ENCODE data around the gene SSBP4.

Gene SSBP4

GRCh38 chr19:18388960-18389725, 30.1 kb upstream of the SSBP4 start:
- TF ChIP-seq GATA2 (IDR thresholded peaks at IDR 0.05; ENCODE audit: low read depth, low read length) (no peak), GATA3 (IDR thresholded peaks at IDR 0.05; ENCODE audit: low read depth, low read length) (no peak)

GRCh38 chr19:18389726-18390064, 29.5 kb upstream of the SSBP4 start:
- TF ChIP-seq GATA3 (IDR thresholded peaks at IDR 0.05; ENCODE audit: low read depth, low read length): no peak
- no peak for TF ChIP-seq GATA2 (IDR thresholded peaks at IDR 0.05; ENCODE audit: low read depth, low read length)

GRCh38 chr19:18390065-18390907, 28.9 kb upstream of the SSBP4 start:
- TF ChIP-seq GATA3 (IDR thresholded peaks at IDR 0.05; ENCODE audit: low read depth, low read length): no peak
- no peak for TF ChIP-seq GATA2 (IDR thresholded peaks at IDR 0.05; ENCODE audit: low read depth, low read length)

GRCh38 chr19:18391509-18392075, 27.6 kb upstream of the SSBP4 start:
- TF ChIP-seq GATA2 (IDR thresholded peaks at IDR 0.05; ENCODE audit: low read depth, low read length): no peak

- no peak for TF ChIP-seq GATA3 (IDR thresholded peaks at IDR 0.05; ENCODE audit: low read depth, low read length)
Observed at GRCh38 chr19:18392417-18392816, 26.8 kb upstream of the SSBP4 start.

GRCh38 chr19:18392926-18393325, 26.3 kb upstream of the SSBP4 start:
- TF ChIP-seq GATA2 (IDR thresholded peaks at IDR 0.05; ENCODE audit: low read depth, low read length): no peak
- no peak for TF ChIP-seq GATA3 (IDR thresholded peaks at IDR 0.05; ENCODE audit: low read depth, low read length)

GRCh38 chr19:18393836-18394235, 25.4 kb upstream of the SSBP4 start:
- TF ChIP-seq GATA3 (IDR thresholded peaks at IDR 0.05; ENCODE audit: low read depth, low read length): no peak

- TF ChIP-seq GATA3 (IDR thresholded peaks at IDR 0.05; ENCODE audit: low read depth, low read length): no peak
- no peak for TF ChIP-seq GATA2 (IDR thresholded peaks at IDR 0.05; ENCODE audit: low read depth, low read length)
Observed at GRCh38 chr19:18396471-18397241, 22.5 kb upstream of the SSBP4 start.

- TF ChIP-seq GATA3 (IDR thresholded peaks at IDR 0.05; ENCODE audit: low read depth, low read length) (no peak), GATA2 (IDR thresholded peaks at IDR 0.05; ENCODE audit: low read depth, low read length) (no peak)
Observed at GRCh38 chr19:18397242-18398202, 21.7 kb upstream of the SSBP4 start, which contains the start of gene LRRC25. Gene LRRC25, minus strand, starts transcription at chr19:18397622. Its CDS starts 659 bp downstream, at chr19:18396963.

- TF ChIP-seq GATA2 (IDR thresholded peaks at IDR 0.05; ENCODE audit: low read depth, low read length): no peak
- no peak for TF ChIP-seq GATA3 (IDR thresholded peaks at IDR 0.05; ENCODE audit: low read depth, low read length)
Observed at GRCh38 chr19:18399008-18399407, 20.2 kb upstream of the SSBP4 start.

GRCh38 chr19:18401580-18402112, 17.6 kb upstream of the SSBP4 start:
- TF ChIP-seq GATA3 (IDR thresholded peaks at IDR 0.05; ENCODE audit: low read depth, low read length) (no peak), GATA2 (IDR thresholded peaks at IDR 0.05; ENCODE audit: low read depth, low read length) (no peak)

- TF ChIP-seq GATA3 (IDR thresholded peaks at IDR 0.05; ENCODE audit: low read depth, low read length) (no peak), GATA2 (IDR thresholded peaks at IDR 0.05; ENCODE audit: low read depth, low read length) (no peak)
Observed at GRCh38 chr19:18406749-18407148, 12.4 kb upstream of the SSBP4 start.

GRCh38 chr19:18408053-18408476, 11.1 kb upstream of the SSBP4 start:
- TF ChIP-seq GATA2 (IDR thresholded peaks at IDR 0.05; ENCODE audit: low read depth, low read length) (no peak), GATA3 (IDR thresholded peaks at IDR 0.05; ENCODE audit: low read depth, low read length) (no peak)

Measured in SH-SY5Y (cell line).